Activated CD8-positive, alpha-beta memory T cell treated with anti-CD3 and anti-CD28 coated beads for 24 hours (primary cell): ENCODE results near the gene MTA1.

ENCODE experiments used
- DNase-seq: peaks from one replicate; pipeline ENCODE4 v3.0.0-alpha.2; 2020

The MTA1 gene

DNA sequence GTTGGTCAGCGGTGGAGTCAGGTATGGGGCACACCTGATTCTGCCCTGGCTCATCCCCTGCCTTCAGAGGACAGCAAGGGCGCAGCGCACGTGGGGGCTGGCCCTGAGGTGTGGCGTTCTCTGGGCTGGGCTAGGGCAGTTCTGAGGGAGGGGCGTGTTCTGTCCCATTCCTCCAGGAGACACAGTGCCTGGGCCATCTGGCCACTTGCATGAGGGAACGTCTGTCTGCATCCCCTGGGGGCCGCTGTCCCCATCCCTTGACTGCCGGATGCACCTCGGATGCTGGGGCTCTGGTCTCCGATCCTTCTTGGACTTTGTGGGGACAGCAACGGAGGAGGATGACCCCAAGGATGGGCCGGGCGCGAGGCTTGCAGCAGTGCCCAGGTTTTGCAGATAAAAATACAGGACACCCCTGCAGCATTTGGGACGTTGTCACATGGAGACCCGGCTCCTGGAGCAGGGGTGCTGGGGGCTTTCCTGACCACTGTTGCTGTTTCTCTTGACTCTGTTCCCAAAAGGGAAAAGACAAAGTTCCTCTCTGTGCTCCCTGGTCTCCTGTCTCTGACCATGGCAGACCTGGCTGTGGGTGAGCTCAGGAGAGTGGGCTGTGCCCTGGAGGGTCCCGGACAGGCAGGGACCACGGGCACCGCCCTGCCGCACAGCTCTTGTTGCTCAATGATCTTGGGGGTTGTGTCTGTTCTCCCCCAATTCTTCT, 6.9 kb downstream of the MTA1 start:
- DNase-seq: no peak

DNA sequence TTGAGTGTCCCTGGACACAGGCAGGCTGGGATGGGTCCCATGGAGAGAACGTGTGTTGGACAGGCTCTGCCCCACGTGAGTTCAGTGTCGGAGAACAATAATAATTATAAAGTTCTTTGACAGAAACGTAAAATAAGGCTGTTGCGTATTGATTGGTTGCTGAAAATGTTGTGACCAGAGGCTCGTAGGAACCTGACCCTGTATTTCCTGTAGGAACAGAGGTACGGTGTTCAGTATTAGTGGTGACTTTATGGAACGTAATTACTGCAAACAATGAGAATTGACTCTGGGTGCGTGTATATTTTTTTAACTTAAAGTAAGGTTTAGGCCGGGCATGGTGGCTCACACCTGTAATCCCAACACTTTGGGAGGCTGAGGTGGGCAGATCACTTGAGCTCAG, 7.8 kb downstream of the MTA1 start:
- DNase-seq: no peak

DNA sequence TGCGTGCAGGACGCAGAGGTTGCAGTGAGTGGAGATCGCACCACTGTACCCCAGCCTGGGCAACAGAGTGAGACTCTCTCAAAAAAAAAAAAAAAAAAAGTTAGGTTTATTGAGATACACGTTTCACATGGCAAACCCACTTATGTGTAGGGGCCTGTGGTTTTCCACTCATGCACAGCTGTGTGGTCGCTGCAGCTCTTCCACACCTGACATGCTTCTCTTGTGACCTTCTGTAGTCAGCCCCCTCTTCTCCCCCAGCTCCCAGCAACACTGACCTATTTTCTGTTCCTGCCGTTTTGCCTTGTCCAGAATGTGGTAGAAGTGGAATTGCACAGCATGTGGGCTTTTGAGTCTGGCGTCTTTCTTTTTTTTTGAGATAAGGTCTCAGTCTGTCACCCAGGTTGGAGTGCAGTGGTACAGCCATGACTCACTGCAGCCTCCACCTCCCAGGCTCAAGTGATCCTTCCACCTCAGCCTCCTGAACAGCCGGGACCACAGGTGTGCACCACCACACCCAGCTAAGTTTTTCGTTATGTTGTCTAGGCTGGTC, 8.4 kb downstream of the MTA1 start:
- DNase-seq: no peak

DNA sequence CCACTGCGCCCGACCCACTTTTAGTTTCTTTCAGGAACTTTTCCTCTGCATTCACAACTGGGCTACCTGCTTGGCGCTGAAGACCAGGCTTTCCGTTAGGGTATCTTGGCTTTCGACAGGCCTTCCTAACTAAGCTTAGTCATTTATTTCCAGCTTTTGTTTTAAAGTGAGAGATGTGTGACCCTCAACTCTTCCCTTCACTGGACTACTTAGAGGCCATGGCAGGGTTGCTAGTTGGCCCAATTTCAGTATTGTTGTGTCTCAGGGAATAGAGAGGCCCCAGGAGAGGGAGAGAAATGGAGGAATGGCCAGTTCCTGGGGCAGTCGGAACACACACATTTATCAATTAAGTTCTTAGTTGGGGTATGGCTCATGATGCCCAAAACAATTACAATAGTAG, 10.4 kb downstream of the MTA1 start:
- DNase-seq: no peak

DNA sequence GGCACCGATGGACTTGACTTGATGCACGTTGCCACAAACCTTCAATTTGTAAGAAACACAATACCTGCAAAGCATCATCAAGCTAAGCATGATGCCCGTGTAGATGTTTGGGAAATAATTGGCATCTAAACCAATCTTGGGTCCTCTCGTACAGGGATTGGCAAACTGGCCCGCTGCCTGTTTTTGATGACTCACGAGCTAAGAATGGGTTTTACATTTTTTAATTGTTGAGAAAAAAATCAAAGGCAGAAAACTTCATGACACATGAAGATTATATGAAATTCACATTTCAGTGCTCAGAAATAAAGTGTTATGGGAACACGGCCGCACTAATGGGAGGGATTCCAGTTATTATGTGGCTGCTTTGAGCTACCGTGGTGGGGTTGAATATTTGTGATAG, 10.9 kb downstream of the MTA1 start:
- DNase-seq: no peak

DNA sequence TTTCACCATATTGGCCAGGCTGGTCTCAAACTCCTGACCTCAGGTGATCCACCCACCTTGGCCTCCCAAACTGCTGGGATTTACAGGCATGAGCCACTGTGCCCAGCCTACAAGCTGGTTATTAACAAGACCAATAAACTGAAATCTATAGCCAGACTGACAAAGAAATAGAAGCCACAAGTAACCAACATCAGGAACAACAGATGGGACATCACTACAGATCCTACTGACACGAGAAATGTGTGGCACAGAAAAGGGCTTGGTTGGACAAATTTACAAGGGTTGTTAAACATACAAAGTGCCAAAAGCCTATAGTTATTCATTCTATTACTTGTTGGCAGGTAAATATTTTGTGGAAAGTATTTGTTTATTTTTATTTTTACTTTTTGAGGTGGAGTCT, 11.6 kb downstream of the MTA1 start:
- DNase-seq: no peak

DNA sequence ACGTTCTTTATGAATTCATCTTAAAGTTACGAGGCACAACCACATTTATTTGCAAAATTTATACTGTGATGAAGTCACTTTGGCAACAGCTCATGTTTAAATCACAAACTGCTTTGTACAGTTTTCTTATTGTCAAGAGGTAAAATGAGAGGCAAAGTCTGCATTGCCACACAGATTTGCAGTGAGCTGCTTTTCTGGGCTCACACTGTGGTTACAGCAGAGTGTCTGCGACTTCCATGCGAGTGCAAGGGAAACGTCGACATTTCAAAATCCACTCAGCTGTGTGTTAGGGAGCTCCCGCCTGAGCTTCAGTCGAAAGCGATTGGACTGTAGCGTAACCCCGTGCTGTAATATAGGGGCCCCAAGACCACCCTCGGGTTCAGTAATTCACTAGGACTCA, 13.0 kb downstream of the MTA1 start:
- no peak for DNase-seq

DNA sequence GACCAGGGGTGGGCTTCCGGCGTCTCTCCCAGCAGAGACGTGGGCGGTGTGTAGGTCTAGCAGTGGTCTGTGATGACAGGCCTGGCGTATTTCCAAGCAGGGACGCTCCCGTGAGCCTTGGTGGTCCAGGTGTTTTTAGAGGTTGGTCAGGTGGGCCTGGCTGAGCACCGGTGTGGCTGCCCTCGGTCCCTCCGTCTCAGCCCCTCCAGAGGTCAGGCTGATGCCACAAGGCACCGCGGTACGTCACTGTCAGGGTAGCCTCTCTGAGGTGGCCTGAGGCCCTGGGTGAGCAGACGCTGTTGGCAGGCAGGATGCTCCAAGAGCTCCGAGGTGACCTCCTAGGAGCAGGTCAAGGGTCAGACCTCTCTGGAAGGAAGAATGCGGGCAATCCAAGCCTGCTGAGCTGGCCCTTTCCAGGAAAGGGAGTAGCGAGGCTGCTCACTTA, 13.6 kb downstream of the MTA1 start:
- no peak for DNase-seq

DNA sequence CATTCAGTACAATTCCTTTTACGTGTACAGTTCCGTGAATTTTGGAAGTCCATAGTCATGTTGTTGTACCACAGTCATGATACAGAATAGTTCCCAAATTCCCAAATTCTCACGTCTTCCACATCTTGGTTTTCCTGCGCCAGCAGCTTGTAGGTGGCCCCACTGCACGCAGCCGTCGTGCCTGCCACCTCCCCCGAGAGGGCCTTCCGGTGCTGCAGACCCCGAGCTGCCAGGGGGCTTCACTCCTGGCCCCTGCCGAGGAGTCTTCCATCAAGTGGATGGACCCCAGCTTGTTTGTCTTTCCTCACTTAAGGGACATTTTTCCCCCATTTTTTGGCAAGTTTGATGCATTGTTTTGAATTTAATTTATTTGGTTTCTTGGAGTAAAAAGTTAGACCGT, 16.8 kb downstream of the MTA1 start:
- no peak for DNase-seq

DNA sequence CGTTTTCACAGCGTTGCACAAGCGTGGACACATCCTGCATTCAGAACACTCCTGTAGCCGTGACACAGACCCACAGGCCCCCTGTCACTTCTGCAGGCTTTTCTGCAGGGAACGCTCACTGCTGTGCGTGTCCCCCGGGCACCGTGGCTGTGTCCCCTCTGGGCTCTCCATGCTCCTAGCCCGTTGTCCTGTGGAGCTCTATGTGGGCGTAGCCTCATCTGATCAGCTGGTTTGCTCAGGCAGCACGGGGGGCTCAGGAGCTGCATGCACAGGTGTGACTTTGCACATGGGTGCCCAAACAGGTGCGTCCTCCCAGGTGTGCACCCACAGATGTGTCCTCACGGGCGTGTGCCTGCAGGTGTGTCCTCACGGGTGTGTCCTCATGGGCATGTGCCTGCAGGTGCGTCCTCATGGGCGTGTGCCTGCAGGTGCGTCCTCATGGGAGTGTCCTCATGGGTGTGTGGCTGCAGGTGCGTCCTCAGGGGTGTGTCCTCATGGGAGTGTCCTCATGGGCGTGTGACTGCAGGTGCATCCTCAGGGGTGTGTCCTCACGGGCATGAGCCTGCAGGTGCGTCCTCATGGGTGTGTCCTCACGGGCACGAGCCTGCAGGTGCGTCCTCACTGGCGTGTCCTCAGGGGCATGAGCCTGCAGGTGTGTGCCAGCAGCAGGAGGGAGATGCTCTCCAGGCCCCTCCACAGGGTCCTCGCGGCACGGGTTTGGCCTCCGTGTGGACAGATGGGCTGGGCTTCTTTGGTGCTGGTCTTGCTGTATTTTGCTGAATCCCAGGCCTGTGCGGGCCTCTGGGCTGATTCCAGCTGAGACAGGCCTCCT, 17.5 kb downstream of the MTA1 start:
- no peak for DNase-seq

DNA sequence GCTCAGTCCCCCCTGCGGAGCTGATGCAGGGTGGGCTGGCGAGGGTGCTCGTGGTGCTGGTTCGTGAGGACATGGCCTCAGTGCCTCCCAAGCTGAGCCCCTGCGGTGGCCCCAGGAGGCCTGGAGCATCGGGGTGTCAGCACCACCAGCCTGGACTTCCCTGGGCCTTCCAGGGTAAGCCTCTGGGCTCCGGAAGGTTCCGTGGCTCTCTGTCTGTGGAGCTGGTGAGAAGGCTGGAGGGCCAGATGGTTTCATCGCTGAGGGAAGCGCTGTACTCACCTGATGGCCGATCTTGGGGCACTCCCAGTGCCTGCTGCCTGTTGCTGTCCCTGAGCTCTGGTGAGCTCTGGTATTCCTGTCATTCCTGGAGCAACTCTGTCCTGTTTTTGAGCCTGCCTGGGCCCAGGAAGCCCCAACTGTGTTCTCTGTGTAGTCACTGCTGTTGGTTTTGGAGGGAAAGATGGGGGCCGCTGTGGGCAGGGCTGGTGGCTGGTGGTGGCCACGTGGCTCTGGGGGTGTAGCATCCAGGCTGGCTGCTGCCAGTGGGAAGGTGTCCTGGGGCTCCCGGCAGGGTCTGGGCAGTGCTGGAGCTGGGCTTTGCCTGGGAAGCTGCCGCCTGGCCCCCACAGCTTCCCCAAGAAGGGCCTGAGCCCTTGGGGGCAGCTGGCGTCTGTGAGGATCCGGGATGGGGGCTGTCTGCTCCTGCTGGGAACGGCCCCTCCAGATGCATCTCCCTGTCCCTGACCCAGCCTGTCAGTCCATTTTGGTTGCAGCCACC, 18.3 kb downstream of the MTA1 start:
- DNase-seq: no peak

DNA sequence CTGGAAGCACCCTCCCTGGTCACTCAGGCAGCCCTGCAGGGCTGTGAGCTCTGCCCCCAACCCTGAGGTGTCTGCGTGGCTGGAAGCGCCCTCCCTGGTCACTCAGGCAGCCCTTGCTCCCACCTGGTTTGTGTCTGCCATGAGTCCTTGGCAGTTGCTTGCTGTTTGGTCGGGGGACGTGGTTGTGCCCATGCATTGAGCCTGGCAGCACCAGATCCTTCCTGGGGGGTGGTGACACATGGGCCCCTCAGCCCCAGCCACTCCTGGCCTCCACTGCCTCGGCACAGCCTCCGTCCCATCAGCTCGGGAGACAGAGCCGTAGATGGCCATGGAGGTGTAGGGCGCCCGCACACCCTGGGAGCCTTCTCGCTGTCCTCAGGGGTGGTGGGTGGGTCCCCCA, 19.6 kb downstream of the MTA1 start:
- DNase-seq: no peak

DNA sequence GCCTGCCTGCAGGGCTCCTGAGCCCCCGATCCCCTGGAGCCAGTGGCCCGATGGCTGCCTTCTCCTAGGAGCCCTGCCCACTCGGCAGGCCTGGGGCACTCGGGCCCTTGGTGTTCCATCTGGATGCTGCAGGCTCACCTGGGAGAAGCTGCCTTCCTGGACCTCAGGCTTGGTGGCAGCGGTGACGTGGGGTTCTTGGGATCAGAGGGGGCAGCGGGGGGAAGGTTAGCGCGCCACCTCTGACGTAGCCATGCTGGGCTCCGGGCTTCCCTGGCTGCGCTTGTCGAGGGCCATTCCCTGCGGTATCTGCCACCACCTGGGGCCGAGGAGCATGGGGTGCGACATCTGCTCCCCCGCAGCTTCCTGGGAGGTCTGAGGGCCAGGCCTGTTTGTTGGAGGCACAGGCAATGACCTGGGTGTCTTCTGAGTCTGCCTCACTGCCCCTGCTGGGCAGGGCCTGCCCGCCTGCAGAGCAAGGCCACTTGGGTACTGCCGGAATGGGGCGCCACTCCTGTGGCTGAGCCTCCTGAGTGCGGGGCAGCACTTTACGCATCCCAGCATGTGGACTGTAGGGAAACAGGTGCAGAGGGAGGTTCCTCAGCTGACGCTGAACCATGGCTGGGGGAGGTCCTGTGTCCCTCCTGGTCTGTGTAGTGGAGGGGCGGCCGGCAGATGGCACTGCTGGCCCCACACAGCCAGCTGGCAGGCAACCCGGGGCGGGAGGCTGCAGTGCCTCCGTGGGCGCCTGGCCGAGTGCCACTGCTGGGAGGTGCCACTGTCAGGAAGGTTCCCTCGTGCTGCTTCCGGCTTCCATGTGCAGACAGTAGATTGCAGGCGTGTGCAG, 20.3 kb downstream of the MTA1 start:
- DNase-seq: no peak

DNA sequence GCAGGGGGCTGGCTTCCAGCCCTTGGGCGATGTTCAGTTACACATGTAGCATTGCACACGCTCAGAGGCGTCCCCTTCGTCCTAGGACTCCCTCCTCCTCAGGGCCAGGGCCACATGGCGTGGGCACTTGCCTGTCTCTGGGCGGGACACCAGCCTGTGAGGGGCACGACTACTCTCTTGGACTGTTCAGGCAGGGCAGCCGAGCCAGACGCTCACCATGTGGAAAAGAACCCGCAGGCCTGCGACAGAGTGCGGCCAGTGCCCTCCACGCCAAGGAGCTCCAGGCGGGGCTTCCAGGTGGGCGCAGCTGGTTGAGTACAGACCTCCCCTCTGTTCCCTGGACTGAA, 20.9 kb downstream of the MTA1 start:
- DNase-seq: no peak

DNA sequence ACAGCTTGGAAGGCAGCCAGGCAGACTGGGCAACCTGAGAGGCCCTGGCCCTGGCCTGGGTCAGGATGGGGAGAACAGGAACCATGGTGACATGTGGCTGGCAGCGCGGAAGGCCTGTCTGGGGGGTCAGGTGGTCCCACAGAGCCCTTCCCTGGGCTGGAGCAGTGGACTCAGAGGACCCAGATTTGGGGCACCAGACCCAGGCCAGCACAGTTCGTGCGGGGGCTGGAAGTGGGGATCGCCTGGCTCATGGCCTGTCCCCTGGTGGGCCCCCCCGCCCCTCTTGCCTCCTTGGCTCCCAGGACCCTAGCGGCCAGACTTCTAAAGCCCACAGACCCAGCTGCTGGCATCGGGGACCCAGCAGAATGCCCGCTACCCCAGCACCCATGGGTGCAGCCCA, 21.4 kb downstream of the MTA1 start:
- DNase-seq: no peak

DNA sequence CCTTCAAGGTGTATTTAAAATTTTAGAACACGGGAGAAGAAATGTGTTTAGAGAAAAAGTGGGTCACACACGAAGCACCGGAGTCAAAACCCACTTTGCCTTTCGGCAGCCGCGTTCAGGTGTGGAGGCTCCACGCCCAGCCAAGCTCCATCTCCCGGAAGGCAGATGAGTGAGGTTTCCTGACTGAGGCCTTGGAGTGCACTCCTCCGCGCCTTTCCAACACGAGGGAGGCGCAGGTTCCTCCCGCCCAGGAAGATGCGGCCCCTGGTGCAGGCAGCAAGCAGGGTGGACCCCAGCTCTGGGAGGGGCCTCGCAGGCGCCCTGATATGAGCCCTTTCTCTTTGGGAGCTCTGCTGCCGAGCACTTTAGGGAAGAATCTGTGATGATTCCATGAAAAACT, 22.5 kb downstream of the MTA1 start:
- DNase-seq: no peak

DNA sequence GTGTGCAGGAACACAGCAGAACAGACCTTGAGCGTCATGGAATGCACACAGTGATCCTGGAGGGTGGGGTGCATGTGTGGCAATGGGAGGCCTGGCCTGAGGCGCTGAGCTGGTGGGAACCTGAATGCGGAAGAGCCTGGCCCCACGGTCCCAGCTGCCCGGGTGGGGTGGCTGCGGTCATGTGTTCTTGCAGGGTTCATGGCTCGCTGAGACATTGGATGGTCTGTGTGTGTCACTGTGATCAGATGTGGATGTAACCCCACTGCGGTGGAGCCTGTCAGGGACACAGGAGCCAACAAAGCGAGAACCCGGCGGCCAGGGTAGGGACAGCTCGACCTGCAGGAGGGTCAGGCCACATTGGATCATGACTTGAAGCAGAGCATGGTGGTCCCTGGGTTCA, 23.2 kb downstream of the MTA1 start:
- DNase-seq: no peak

DNA sequence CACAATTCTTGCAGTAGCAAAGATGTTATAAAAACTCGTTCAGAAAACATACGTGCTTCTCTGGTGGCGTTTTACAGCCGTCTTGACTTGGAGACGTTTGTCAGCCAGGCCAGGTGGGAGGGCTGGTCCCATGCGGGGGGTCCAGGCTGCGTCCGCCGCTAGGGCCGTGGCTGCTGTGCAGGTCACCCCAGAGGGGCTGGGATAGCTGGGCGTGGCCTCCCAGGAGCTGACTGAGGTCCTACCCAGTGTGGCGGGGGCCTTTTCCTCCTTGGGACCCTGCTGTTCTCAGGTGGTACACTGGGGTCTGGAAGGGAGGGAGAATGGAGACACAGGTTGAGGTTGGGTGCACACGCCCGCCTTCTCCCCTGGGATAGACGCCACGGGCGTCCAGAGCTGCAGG, 25.2 kb downstream of the MTA1 start:
- DNase-seq: no peak

DNA sequence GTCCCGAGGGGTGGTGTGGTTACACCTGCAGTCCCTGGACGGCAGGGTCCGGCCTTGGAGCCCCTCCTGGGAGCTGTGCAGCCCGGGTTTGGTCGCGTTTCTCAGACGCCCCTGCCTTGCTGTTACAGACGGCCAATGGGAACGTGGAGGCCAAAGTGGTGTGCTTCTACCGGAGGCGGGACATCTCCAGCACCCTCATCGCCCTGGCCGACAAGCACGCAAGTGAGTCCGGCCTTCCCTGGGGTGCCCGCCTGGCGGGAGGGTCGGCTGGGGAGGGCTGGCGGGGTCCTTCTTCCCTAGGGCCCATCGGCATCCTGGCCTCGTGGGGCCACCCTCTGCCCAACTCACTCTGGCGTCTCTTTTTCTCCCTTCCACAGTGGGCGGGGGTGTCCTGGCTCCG, 25.7 kb downstream of the MTA1 start:
- no peak for DNase-seq

DNA sequence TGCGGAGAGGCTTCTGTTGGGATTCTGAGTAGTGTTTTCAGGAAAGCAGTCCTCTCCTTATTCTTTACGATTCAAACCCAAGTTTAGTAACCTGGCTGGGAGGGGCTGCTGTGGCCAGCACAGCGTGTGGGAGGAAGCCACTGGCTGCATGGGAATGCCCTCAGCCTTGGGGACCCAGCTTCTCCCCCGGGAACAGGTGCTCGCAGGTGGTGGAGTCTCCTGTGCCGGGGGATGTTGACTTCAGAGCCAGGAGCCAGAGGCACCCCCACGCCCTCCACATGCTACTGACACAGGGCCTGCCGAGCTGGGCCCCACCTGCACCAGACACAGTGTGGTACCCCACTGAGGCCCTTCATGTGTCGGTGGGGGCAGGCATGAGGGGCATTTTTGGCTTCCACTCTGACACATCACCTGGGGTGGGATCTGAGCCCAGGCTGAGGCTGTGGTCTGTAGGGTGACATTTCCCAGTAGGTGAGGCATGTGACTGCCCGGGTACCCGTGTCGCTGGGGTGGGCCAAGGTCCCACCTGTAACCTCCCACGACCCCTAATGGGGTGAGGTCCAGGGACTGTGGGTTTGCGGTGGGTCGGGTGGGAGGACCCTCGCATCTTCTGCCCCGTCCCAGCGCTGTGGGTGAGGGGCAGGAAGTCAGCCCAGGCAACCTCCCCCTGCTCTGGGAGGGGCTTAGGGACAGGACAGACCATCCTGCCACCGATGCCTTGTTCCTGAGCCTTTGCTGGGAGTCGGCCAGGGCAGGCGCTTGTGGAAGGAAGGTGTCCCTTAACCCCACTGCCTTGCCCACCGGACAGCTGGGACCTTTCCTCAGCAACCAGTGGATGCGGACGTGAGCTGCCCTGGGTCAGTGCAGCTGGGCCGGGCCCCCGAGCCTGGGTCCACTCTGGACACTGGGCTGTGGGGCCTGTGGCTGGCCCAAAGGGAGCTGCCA, 26.5 kb downstream of the MTA1 start:
- no peak for DNase-seq

DNA sequence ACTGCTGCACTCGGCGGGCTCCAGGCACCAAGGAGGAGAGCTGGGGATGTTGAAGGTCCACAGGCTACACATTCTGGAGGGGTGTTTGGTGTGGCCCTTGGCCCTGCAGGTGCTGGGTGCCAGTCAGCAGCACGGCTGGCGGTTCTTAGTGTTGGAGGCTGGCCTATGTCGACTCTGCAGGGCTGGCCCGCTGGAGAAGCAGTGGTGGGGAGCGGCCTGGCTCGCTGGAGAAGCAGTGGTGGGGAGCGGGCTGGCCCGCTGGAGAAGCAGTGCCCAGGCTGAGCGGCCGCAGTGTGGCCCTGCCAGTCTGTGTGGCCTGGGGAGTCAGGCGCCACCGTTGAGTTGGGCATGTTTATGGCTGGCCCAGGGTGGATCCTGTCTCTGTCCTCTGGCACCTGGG, 27.3 kb downstream of the MTA1 start:
- no peak for DNase-seq
